ENCODE data around the gene ZBTB18. TPM values are rescaled to one million over a fixed set of nuclear protein-coding genes. Genes with fewer than 3 reads are reported as not detected.
A peak's percentile ranks its signal among the peaks of the same experiment; 100 is the strongest.
"Not testable (repeated sequence)": the region's sequence is repeated elsewhere in the genome, so short reads cannot be mapped to it uniquely, and the experiment has no call there.

The ZBTB18 gene
- 18.7 and 29.4 TPM in 2 replicates for total RNA-seq (2014; rRNA removed; shearing (Covaris generic))

GRCh38 chr1:244050835-244051444 is at the start of gene ZBTB18:
ZBTB18 (plus strand) TSS chr1:244051283; CDS start chr1:244051432, 149 bp downstream.
- peak; percentile 58 for DNase-seq (ENCODE audit: low read depth)

GRCh38 chr1:244002721-244003120 is 48.4 kb upstream of the ZBTB18 start:
- no peak for DNase-seq (ENCODE audit: low read depth)

- no peak for DNase-seq (ENCODE audit: low read depth)
Observed at GRCh38 chr1:244005455-244005854, 45.6 kb upstream of the ZBTB18 start.

- DNase-seq (ENCODE audit: low read depth), result no peak
Observed at GRCh38 chr1:244006381-244006901, 44.6 kb upstream of the ZBTB18 start.

- no peak for DNase-seq (ENCODE audit: low read depth)
Observed at GRCh38 chr1:244006961-244007360, 44.1 kb upstream of the ZBTB18 start.

GRCh38 chr1:244010191-244010590 is 40.9 kb upstream of the ZBTB18 start:
- peak; percentile 15 for DNase-seq (ENCODE audit: low read depth)

- no peak for DNase-seq (ENCODE audit: low read depth)
Observed at GRCh38 chr1:244010703-244011123, 40.4 kb upstream of the ZBTB18 start.

GRCh38 chr1:244011271-244011670 is 39.8 kb upstream of the ZBTB18 start:
- no peak for DNase-seq (ENCODE audit: low read depth)

- DNase-seq (ENCODE audit: low read depth), result no peak
Observed at GRCh38 chr1:244011786-244012185, 39.3 kb upstream of the ZBTB18 start.

- peak; percentile 88 for DNase-seq (ENCODE audit: low read depth)
Observed at GRCh38 chr1:244012202-244012601, 38.9 kb upstream of the ZBTB18 start.

GRCh38 chr1:244013100-244013499 is 38.0 kb upstream of the ZBTB18 start:
- no peak for DNase-seq (ENCODE audit: low read depth)

- not testable (repeated sequence) for DNase-seq (ENCODE audit: low read depth)
Observed at GRCh38 chr1:244014862-244015261, 36.2 kb upstream of the ZBTB18 start.

- DNase-seq (ENCODE audit: low read depth), result peak; percentile 12
Observed at GRCh38 chr1:244019982-244020485, 31.0 kb upstream of the ZBTB18 start.

- no peak for DNase-seq (ENCODE audit: low read depth)
Observed at GRCh38 chr1:244021427-244021826, 29.7 kb upstream of the ZBTB18 start.

- peak; percentile 88 for DNase-seq (ENCODE audit: low read depth)
Observed at GRCh38 chr1:244022311-244022710, 28.8 kb upstream of the ZBTB18 start.

- DNase-seq (ENCODE audit: low read depth), result no peak
Observed at GRCh38 chr1:244022864-244023440, 28.1 kb upstream of the ZBTB18 start.

GRCh38 chr1:244027491-244028145 is 23.5 kb upstream of the ZBTB18 start:
- no peak for DNase-seq (ENCODE audit: low read depth)

GRCh38 chr1:244028701-244029100 is 22.4 kb upstream of the ZBTB18 start:
- DNase-seq (ENCODE audit: low read depth), result peak; percentile 37

GRCh38 chr1:244029124-244029523 is 22.0 kb upstream of the ZBTB18 start:
- DNase-seq (ENCODE audit: low read depth), result no peak

GRCh38 chr1:244030481-244031040 is 20.5 kb upstream of the ZBTB18 start:
- no peak for DNase-seq (ENCODE audit: low read depth)

- DNase-seq (ENCODE audit: low read depth), result no peak
Observed at GRCh38 chr1:244035358-244035757, 15.7 kb upstream of the ZBTB18 start.

GRCh38 chr1:244037252-244037651 is 13.8 kb upstream of the ZBTB18 start:
- DNase-seq (ENCODE audit: low read depth), result no peak
